Superior temporal gyrus (tissue), 1 donor: ENCODE results near the gene NXNL1.

Experiments used
- DNase-seq: peaks from one replicate; pipeline ENCODE4 v3.0.0-alpha.2; 2016; ENCODE audit errors: extremely low spot score

The NXNL1 gene

DNA sequence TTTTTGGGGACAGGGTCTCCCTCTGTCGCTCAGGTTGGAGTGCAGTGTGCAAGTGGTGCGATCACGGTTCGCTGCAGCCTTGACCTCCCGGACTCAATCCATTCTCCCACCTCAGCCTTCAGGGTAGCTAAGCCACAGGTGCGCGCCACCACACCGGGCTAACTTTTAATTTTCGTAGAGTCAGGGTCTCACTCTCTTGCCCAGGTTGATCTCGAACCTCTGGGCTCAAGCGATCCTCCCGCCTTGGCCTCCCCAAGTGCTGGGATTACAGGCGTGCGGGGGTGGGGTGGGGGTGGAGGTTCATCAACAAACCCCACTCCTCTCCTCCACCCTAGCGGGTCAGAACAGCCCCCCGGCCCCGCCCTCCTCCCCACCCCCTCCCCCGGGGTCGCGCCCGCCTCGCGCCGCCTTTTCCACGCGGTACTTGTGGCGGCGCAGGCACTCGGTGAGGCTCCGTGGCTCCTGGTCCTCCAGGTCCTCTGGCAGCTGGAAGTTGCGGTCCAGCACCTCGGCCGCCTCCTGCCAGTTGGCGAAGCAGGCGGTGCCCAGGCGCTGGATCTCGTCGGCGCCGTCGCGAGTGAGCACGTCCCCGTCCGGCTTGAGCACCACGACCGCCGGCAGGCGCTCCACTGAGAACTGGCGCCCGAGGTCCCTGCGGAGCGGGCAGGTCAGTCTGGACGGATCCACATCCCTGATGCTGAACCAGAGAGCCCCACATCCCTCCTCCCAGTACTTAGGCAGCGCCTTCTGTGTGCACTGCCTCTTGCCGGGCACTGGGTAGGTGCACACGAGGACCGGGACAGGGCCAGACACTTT, 5.2 kb downstream of the NXNL1 start:
- no peak for DNase-seq

DNA sequence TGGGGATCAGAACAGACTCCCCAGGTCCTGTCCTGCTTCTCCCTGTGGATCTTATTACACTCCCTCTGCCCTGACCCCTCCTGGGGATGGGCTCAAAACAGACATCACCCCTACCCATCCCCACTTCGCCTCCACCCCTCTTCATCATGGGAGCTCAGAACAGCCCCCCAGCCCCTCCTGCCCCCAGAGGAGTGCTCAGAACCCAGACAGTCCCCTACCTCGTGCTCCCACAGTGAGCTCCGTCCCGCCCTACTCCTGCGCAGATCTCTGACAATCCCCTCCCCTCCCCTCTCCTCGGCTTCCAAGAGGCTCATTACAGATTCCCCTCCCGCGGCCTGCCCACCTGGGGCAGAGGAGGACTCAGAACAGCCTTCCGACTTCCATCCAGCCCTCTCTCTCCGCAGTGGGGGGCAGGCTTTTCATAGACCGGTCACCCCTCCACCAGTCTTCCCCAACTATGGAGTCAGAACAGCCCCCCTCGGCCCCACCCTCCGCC, 6.1 kb downstream of the NXNL1 start:
- DNase-seq: no peak

DNA sequence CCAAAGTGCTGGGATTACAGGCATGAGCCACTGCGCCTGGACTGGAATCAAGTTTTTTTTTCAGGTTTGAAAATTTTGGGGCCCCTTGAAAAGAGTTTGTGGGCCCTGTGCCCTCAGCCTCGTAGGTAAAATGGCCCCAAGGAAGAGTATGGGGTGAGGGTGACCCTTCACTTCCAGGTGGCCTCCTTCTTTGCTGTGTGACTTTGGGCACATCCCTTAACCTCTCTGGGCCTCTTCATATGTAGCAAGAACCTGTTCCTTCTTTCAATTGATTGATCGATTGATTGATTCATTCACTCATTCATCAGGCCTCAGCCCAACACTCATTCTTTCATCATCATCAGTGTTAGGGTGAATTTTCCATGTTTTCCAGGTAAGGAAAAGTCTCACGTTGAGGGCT, 8.9 kb downstream of the NXNL1 start:
- DNase-seq: no peak

DNA sequence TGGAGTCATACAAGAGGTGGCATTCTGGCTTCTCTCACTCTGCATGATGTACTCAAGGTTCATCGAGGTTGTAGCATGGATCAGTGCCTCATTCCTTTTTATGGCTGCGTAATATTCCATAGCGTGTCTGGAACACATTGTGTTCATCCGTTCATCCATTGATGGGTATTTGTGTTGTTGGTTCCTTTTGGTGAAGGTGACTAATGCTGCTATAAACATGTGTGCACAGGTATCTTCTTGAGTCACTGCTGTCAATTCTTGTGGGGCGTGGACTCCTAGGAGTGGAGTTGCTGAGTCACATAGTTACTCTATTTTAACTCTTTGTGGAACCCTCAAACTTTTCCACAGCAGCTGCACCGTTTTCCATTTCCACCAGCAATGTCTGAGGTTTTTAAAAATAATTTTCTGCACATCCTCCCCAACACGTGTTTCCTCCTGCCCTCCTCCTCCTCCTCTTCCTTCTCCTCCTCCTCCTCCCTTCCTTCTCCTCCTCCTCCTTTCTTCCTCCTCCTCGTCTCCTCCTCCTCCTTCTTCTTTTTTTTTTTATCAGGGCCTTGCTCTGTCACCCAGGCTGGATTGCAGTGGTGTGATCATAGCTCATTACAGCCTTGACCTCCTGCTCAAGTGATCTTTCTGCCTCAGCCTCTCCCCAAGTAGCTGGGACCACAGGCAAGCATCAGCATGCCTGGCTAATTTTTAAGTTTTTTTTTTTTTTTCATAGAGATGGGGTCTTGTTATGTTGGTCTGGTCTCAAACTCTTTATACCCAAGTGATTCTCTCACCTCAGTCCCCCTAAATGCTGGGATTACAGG, 10.3 kb downstream of the NXNL1 start:
- no peak for DNase-seq

DNA sequence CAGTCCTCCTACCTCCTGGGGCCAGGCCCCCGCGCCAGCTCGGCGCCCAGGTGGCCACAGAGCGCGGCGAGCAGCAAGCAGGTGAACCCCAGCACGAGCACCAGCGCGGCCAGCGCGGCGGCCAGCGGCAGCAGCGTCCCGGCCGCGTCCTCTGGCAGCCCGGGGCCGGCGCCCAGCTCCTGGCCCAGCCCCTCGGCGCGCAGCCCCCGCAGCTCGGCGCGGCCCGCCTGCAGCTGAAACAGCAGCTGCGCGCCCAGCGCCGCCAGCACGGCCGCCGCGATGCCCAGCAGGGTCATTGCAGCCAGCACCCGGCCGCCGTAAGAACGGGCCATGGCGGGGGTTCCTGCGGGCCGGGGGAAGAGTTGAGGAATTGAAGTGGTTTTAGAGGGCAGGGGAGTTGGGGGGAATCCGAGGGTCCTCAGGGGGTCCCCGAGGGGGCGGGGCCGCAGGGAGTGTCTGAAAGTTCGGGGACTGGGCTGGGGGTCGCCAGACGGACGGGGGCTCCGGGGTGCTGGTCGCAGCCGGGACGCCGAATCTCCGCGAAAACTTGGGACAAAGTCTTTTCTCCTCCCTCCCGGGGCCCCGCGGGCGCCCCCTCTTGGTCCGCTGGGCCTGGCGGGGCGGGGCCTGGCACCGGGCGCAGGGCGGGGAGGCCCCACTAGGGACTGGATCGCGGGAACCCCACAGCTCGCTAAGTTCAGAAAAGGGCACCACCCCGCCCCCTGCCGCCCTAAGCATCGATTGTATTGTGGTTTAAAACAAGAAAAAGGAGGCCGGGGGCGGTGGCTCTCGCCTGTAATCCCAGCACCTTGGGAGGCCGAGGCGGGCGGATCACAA, 12.4 kb downstream of the NXNL1 start, which contains the start of gene TMEM221:
TMEM221 (minus strand) TSS at position 538 of the 837 bp plus-strand sequence; CDS start at position 332, 206 bp downstream.
- no peak for DNase-seq

DNA sequence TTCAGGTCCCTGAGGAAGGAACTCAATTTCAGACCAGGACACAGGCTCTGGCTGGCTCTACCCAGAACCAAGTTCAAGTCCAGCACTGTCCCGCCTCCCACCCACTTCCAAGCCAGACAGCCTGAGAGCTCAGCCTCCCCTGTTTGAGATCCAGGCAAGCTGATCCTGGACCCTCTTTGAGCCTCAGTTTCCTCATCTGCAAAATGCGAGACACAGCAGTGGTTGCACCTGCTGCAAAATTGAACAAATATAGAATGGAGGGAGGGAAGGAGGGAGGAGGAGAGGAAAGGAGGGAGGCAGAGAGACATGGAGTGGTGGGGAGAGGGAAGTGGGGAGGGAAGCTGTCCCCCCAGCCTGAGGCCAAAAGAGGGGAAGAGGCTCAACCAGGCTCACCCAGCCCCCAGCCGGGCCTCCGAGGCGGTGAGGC, 13.0 kb downstream of the NXNL1 start:
- no peak for DNase-seq

DNA sequence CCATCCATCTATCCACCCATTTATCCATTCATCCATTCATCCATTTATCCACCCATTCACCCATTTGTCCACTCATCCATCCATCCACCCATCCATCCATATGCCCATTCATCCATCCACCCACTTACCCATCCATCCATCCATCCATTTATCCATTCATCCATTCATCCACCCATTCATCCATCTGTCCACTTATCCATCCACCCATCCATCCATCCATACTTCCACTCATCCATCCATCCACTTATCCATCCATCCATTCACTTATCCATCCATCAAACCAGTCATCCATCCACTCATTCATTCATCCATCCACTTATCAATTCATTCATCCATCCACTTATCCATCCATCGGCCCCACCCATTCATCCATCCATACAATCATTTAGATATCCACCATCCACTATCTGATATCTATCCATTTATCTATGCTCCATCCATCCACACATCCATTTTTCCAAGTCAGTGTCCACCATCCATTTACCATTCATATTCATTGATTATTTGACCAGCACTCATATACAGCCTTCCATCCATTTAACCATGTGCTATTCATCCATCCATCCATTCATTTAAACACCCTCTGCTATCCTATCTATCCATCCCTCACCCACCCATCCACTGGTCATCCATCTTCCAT, 15.1 kb downstream of the NXNL1 start:
- no peak for DNase-seq

DNA sequence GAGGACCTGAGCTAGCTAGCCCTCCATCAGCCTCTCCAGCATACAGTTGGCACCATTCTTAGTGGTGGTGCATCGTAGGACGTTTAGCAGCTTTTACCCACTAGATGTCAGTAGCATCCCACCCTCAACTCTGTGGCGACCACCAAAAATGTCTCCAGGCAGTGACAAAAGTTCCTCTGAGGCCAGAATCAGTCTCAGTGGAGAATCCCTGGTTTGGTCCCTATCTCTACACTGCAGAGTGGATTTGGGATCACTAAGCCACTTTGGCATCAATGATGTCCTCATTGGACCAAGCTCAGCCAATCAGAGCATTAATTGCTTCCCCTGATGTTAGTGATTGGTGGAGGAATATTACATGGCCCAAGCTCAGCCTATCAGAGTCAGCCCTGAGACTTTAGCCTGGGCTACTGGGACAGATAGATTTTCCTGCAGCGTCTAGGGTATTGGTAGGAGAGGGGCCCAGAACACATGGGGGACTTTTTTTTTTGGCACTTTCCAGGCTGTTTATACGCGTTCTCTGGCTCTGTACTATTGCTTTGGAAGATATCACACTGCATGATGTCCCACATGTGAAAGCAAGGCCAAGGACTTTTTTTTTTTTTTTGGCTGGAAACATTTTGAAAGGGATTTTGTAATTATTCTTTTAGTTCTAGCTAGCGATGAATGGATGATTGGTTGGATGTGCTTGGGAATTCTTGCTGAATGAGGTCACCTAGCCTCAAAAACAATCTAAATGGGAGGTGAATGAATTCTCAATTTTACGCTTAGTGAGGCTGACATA, 19.3 kb downstream of the NXNL1 start:
- no peak for DNase-seq

DNA sequence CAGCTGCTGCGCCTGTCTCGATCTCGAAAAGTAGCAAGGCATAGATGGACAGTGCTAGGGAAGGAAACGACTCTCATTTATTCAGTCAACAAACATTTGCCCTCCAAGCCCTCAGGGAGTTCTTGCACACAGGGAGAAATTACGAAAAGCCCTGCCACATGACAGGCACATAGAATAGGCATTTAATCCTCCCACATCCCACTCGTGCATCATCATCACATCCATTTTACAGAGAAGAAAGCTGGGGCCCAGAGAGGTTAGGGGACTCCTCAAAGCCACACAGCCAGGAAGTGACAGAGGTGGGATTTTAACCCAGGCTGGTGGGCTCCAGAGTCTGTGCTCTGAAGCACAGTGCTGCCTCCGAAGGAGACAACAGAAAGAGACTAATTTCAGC, 23.9 kb downstream of the NXNL1 start:
- DNase-seq: no peak

DNA sequence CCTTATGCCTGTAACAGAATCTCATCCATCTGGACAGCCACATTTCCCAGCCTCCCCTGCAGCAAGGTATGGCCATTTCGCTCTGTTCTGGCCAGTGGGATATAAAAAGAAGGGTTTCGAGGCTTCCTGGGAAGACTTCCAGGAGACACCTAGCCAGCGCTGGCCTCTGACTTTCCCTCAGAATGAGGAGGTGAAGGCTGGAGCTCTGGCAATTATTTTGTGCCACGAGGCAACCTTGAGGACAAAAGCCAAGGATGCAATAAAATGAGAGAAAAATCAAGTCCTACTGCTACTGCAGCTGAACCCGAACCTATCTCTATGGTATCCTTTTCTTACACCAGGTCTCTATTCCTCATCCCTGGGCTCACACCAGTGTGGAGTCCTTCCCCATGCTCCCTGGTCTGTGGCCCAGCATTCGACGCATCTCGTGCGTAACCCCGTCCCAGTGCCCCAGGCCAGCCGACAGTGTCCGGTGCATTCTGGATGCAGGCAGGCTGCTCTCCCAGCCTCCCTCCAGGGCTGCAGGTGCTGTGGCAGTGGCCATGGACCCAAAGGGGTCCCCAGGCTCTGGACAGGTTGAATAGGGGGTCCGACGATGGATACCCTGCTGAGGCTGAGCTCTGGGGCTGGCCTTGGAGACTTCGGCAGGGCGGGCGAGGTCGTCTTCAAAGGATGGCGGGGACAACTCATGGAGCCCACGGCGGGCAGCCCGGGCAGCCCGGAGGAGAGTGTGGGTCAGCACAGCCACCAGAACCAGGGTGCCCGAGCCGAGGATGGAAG, 24.4 kb downstream of the NXNL1 start:
- DNase-seq: no peak

DNA sequence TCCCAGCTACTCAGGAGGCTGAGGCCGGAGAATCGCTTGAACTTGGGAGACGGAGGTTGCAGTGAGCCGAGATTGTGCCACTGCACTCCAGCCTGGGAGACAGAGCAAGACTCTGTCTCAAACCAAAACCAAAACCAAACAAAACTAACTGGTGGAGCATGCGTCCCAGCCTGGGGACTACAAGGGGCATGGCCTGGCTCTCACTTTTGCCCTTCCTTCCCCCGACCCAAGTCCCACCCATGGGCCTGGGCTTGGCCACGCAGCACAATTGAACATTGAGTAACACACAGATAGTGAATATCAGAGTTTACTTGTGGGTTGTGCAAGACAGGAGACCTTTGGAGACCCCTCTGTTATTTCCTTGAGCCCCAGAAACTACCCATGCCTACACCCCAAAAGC, 25.5 kb downstream of the NXNL1 start:
- no peak for DNase-seq

DNA sequence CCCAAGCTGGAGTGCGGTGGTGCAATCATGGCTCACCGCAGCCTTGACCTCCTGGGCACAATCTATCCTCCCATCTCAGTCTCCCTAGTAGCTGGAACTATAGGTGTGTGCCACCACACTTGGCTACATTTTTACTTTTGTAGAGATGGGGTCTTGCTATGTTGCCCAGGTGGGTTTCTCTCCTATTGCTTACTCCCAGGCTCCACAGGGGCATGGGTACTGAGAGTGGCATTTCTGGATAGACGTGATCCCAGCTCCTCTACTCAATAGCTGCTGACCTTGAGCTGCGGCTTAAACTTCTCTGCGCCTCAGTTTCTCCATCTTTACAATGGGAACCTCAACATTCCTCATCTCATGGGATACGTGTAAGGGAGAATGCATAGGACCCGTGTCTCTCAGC, 29.3 kb downstream of the NXNL1 start:
- DNase-seq: no peak

DNA sequence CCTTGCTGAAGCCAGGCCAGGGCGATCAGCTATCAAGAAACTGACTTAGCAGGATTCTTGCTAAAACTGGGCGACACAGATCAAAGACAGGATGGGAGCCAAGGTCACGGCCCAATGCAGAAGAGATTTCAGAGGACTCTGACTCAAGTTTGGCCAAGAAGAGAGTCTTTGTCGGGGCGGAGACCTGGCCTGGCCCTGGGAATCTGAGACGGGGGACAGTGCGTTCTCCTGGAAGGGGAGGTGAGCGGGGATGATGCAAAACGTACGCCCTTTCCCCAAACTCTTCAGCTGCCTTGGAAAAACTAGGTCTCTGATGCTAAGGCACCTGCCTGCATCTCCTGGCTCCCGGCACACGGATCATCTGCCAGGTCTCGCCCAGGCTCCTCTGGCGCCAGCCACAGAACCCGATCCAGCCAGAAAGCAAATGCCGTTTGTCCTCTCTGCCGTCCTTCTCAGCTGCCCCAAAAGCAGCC, 31.0 kb downstream of the NXNL1 start:
- DNase-seq: no peak

DNA sequence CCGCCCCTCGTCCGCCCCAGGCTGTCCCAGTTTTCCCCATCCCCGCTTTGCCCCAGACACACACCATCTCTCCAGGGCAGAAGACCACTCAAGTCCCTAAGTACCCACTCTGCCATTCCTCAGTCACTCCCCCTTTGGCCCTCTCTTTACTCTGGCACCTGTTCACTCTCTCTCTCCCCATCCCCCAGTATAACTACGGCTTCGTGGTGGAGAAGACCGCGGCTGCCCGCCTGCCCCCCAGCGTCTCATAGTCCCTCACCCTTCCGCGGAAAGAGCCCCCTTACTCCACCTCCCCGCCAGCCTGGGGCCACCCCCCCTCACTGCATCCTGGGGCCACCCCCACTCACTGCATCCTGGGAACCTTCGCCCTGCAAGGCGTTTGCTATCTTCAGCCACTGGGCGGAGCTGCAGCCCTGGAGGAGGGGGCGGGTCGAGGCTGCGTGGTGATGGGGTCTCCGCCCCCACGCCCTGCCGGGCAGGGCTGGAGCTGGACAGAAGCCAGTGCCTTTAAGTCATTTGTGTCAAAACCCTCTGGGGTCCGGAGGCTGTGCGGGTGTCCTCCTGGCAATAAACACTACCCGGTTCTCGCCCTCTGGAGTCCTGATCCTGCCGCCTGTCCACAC, 35.9 kb downstream of the NXNL1 start:
- DNase-seq: no peak

DNA sequence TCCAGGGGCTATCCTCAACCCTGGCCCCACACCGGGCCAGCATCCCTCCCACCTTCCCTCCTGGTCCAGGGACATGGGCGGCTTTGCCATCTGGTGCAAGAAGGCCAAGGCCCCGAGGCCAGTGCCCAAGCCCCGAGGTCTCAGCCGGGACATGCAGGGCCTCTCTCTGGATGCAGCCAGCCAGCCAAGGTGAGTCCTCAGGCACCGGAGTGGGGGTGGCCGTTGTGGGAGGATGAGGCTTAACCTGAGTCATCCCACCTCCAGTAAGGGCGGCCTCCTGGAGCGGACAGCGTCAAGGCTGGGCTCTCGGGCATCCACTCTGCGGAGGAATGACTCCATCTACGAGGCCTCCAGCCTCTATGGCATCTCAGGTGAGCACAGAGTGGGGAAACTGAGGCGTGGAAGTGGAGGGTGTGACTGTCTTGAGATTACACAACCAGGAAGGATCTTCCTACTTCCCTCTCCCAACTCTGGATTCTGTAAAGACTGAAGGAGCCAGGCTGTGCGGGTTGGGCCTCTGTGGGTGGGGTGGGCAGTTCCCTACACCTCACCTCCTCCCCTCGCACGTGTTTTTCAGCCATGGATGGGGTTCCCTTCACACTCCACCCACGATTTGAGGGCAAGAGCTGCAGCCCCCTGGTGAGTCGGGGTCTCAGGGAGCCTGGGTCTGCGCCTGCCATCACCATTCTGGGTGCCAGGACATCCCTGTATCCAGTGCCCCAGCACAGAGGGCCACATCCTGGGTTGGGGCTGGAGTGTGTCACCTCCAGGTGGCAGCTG, 37.1 kb downstream of the NXNL1 start:
- no peak for DNase-seq

DNA sequence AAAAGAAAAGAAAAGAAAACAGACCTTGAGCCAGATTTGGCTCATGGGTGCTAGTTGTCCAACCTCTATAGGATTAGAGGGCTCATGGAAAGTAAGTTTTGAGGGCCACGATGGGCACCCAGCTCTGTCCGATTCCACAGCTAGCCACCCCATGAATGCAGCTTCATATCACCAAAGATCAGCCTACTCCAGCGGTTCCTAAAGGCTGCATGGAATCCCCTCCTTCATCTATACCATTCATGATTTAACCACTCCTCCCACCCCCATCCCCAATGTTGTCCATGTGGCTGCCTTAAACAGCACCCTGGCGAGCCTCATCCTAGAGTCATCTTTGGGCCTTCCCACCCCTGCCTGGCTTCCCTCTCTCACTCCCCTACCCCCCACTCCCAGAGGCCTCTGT, 38.8 kb downstream of the NXNL1 start:
- DNase-seq: no peak

DNA sequence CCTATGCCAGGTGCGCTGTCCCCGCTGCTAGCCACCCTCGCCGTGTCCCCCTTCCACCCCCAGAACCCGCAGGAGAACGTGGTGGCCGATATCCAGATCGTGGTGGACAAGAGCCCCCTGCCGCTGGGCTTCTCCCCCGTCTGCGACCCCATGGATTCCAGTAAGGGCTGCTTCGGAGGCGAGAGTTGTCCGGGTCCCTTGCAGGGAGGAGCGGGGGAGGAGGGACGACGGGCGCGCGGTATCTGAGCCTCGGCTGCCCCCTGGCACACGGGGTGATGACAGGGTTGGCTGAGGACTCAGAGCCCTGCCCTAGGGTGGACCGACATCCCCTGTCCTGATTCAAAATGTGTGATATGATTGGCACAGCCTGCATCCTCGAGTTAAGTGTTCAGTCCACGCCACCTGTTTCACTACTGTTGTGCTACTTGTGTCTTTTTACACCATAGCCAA, 40.2 kb downstream of the NXNL1 start:
- DNase-seq: no peak
